ENCODE data around the gene RFX4.

The RFX4 gene

DNA sequence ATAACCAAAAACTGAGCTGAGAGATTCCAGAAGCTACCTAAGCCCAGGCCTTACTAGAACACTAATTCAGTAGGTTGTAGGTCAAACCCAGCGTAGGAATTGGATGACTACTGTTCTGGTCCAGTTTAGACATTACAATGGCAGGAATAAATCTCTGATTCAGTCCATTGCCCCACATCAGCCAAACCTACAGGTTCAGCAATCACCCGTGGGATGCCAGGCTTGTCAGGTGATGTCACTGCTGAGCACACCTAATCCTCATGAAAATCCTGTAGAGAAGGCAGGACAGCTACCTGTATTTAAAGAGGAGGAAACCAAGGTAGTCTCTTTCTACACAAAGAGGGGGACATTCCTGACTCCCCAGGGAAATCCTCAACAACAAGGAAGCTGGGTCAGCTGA lies 63.7 kb downstream of the RFX4 start:
- no peak for DNase-seq (ENCODE audit: low read depth)

DNA sequence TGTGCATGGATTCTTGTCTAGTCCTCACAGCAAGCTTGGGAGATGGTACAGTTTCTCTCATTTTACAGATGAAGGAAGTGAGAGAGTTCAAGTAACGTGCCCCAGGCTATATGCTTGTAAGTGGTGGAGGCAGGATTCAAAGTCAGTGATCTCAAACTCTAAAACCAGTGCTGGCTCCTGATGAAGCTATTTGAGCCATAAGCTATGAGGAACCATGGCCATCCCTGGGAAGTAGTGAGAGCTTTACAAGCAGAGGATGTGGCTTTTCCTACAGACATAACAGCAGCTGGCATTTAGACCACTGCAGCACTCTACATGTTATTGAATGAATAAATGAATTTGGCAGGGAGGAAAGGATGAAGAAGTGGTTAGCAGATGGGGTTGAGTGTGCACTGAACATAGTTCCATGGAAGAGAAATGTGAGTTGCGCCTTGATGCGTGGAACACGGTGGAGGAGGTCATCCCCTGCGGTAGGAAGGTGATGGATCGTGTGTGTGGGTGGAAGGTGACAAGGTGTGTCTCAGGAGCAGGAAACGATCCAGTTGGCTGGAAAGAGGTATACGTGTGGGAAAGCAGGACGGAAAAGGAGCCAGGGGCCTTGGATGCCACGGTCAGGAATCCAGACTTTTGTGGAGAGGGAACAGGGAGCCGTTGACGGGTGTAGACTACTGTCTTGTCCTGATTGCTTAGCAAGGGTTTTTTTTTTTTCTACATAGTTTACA lies 65.2 kb downstream of the RFX4 start:
- DNase-seq (ENCODE audit: low read depth), result no peak

GRCh38 chr12:106648736-106649135 lies 65.9 kb downstream of the RFX4 start:
- DNase-seq (ENCODE audit: low read depth), result no peak

DNA sequence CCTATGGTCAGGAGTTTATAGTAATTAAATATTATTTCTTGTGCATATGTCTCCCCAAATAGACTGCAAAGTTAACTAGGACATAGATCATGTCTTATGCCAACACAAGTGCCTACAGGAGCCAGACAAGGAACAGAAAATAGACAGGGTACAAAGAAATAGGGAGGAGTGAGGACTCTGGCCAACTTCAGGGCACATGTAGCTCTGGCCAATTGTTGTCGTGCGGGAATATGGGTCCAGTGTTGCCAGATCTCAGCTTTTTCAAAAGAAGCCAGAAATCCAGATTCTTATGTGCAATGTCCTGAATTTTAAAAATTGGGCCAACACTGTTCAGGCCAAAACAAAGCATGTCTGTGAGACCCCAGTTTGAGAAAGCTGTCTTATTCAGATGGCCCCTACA lies 68.7 kb downstream of the RFX4 start:
- DNase-seq (ENCODE audit: low read depth), result no peak

GRCh38 chr12:106652510-106653015 lies 69.8 kb downstream of the RFX4 start:
- no peak for DNase-seq (ENCODE audit: low read depth)

- DNase-seq (ENCODE audit: low read depth), result no peak
These were observed 72.8 kb downstream of the RFX4 start for GRCh38 chr12:106655577-106655976.

GRCh38 chr12:106657488-106657887 lies 74.7 kb downstream of the RFX4 start:
- no peak for DNase-seq (ENCODE audit: low read depth)

DNA sequence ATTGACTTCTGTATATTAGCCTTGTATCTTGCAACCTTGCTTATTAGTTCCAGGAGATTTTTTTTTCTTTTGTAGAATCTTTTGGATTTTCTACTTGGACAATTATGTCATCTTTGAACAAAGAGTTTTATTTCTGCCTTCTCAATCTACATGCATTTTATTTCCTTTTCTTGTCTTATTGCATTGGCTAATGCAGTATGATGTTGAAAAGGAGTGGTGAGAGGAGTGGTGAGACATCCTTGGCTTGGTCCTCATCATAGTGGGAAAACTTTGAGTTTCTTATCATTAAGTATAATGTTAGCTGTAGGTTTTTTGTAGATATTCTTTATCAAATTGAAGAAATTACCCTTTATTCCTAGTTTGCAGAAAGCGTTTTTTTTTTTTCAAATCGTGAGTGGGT lies 80.6 kb downstream of the RFX4 start:
- DNase-seq (ENCODE audit: low read depth), result no peak

DNA sequence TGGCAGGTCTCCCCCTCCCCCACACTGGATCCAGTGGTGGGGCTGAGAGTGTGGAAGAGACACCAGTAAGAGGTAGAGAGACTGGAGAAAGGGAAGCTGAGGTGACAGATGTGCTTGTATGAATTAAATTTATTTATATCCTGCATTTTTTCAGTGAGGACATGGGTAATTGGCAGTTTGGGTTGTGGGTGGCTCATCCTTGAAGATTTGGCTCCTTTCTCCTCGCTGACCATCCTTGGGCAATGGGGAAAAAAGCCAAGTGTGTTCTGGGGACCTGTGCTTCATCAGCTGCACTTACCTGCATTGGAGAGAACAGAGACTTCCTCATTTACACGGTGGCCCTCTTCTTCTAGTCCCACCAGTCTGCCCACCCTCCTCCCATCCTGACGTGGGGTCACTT lies 86.4 kb downstream of the RFX4 start:
- no peak for DNase-seq (ENCODE audit: low read depth)

DNA sequence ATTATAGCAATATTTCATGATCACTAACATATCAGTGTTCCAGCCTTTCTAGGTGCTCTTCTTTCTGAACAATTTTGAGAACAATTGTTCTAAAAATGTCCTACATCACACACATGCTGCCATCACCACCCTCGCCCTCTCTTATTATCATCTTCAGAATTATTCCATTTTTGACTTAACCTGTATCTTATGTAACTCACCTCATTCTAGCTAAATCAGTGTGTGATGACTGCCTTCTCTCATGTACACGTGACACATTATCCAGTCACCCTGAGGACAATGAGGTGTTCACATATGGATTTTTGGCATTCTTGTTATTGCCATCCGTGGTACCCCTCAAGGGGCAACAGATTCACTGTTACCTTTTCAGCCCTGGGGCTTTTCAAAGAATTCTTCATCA lies 87.3 kb downstream of the RFX4 start:
- DNase-seq (ENCODE audit: low read depth), result no peak

DNA sequence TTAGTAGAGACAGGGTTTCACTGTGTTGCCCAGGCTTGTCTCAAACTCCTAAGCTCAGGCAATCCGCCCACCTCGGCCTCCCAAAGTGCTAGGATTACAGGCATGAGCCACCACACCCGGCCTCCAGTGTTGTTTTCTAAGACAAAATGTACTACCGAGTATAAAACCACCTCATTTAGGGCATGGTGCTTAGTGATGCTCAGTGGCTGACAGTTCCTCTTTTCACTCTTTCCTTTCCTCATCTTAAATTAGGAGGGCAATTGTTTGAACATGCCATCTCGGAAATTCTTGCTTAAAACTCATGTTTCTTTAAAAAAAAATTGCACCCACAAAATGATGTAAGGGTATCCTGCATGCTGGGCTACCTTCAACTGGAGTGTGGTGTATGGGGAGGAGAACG lies 89.0 kb downstream of the RFX4 start:
- no peak for DNase-seq (ENCODE audit: low read depth)

GRCh38 chr12:106672314-106673025 lies 89.7 kb downstream of the RFX4 start:
- DNase-seq (ENCODE audit: low read depth), result no peak

DNA sequence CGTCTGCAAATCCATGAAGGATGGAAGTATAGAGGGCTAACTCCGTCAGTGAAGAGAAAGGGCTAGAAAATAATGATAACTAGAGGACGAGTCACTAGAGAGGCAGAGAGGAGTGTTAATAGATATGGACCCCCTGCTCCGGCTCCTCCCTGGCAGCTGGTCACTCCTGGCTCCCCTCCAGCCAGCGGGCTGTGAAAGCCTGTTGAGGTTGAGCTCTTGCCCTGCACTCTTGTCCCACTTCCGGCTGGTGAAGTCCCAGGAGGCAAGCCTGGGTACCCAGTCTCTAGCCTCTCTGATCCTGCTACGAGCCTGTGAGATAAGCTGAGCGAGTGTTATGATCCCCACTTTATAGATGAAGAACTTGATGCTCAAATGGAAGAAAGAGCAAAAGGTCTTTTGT lies 90.3 kb downstream of the RFX4 start:
- DNase-seq (ENCODE audit: low read depth), result no peak

DNA sequence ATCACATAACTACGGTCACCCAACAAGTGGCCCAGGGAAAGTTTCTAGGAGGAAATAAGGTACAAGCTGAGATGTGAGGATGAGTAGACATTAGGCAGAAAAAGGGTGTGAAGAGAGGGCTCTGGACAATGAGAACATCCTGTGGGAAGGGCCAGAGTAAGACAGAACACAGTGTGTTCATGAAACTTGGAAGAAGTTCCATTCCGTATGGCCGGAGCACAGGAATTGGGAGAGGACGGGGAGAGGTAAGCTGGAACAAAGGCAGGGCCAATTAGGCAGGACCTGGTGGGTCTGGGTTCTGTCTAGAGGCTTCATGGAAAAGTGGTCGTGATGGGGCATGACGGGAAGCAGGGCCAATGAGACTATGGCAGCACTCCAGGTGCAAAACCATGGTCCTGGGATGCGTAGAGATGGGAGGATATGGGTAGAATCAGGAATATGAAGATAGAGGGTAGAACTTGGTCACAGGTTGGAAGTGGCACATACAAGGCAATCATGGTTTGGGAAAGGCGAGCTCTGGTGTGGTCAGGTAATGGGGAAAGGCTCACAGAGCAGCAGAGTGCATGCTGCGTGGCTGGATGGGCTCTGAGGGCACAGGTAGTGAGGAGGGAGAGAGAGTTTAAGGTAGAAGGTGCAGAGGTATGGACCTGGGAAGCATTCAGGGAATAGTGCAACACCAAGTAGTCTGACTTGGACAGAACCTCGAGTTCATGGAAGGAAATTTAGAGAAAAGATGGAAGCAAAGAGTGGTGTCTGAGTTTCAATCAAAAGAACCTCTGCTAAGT lies 93.0 kb downstream of the RFX4 start:
- no peak for DNase-seq (ENCODE audit: low read depth)

GRCh38 chr12:106679574-106679973 lies 96.8 kb downstream of the RFX4 start:
- no peak for DNase-seq (ENCODE audit: low read depth)

DNA sequence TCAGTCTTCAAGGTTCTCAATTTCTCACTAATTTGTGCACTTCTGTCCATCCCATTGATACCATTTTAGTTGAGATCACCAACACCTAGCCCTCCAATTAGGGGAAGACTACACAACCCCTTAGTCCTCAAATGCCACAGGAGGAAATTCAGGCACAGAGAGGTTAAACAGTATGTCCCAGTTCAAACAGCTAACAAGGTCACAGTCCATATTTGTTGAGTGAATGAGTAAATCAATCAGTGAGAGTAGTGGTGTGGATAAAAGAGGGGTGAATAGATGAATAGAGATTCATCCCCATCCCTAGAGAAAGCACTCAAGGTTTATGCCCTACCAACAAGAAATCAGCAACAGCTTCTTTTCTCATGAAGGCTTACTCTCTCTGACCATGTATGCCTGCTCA lies 97.5 kb downstream of the RFX4 start:
- DNase-seq (ENCODE audit: low read depth), result no peak

GRCh38 chr12:106681210-106681609 lies 98.4 kb downstream of the RFX4 start:
- no peak for DNase-seq (ENCODE audit: low read depth)

- DNase-seq (ENCODE audit: low read depth), result no peak
These were observed 99.9 kb downstream of the RFX4 start for GRCh38 chr12:106682594-106683234.

GRCh38 chr12:106684497-106684896 lies 101.7 kb downstream of the RFX4 start:
- no peak for DNase-seq (ENCODE audit: low read depth)

DNA sequence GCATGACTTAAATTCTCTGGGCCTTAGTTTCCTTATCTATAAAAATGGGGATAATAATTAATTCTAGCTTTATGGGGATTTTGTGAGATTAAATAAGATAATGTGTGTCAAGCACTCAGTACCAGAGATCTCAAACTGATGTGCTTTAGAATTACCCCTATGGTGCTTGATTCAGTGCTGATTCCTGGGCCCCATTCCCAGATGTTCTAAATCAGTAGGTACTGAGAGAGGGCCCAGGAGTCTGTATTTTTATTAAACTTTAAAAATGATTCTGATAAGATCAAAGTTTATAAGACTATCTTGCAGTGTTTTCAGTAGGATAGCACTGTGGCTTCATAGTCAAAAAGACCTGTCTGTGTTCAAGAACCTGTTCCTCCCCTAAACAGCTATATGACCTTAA lies 102.6 kb downstream of the RFX4 start:
- DNase-seq (ENCODE audit: low read depth), result no peak

DNA sequence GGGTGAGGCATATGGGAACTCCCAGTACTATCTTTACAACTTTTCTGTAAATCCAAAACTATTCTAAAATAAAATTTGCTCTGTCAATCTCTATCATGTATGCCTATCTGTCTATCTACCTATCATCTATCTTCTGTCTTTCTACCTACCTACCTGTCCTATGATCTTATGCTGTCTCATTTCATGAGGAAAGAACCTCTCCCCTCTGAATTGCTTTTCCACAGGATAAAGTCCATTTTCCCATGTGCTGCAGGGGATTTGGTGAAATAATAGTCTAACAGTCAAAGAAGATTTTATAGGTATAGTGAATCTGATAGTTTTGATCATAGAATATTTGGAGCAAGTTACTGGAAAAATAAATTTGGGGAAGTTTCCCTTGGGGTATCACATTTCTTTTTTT lies 104.9 kb downstream of the RFX4 start:
- no peak for DNase-seq (ENCODE audit: low read depth)

DNA sequence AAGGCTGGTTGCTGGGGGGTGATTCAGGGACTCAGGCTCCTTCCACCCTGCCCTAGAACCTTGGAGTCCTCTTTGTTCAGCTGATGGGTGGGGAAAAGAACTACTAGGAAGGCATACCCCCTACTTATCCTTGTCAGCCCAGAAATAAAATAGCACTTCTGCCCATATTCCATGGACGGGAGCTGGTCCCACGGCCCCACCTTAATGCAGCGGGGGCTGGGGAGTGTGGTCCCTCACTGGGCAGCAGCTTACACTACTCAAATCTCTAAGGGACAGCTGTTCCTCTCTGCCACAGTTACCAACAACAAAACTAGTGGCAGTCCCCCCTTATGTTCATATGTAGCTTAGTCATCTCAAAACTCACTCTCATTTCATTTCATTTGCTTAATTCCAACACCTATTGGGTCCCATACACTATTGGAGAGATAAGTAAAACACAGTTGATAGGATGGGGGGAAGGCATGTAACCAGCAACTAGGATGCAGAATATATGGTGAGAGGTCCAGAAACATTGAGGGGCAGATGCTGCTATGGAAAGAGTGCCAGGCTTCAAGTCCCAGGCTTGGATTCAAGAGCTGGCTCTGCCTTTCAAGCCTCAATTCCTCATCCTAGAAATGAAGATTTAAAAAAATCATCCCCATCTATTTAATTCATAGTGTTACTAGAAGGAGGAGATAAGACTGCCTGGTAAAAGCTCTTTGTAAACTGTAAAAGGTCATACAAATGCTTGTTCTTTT lies 107.9 kb downstream of the RFX4 start:
- DNase-seq (ENCODE audit: low read depth), result no peak

Measured in activated T-helper 9 cell treated with anti-CD3 and anti-CD28 coated beads, Interleukin-2, amount 50 U/mL, for 16 hours (primary cell).